ENCODE data around the gene MIPEP. TPM values are rescaled to one million over a fixed set of nuclear protein-coding genes. Genes with fewer than 3 reads are reported as not detected.
"Not testable (repeated sequence)": the region's sequence is repeated elsewhere in the genome, so short reads cannot be mapped to it uniquely, and the experiment has no call there.

MIPEP gene
- polyA plus RNA-seq, 2 of the 4 experiments (the other 2 are of a cell fraction): 21.6 to 32.8 TPM

DNA sequence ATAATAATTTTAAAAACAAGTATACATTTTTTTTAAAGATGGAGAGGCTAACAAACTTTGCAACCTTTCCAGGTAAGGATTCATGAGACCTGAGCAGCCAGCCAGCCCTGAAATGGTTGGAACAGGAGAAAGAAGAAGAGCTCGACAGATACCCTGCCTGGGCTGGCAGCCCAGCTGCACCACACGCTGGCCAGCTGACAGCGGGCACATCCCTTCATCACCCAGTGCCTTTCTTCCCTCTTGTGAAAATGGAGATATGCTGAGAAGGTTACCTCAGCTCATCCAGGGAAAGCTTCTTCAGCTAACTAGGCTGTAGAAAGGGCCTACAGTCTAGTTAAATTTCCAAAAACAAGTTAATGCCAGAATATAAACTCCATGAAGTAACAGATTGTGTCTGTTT lies 4.8 kb downstream of the MIPEP start:
- H3K4me2 ChIP-seq; H3K9me3 ChIP-seq; FAIRE-seq; H3K4me3 ChIP-seq; H3K27ac ChIP-seq; ATAC-seq; POLR2A ChIA-PET; H3K4me1 ChIP-seq; CTCF ChIA-PET; DNase-seq (ENCODE audit: low read depth in 1 of 2, low spot score in 1 of 2): not testable (repeated sequence)
- WGBS (ENCODE audit: missing lambda C conversion rate): 74% methylated on average over 3 of the region's 3 CpGs

DNA sequence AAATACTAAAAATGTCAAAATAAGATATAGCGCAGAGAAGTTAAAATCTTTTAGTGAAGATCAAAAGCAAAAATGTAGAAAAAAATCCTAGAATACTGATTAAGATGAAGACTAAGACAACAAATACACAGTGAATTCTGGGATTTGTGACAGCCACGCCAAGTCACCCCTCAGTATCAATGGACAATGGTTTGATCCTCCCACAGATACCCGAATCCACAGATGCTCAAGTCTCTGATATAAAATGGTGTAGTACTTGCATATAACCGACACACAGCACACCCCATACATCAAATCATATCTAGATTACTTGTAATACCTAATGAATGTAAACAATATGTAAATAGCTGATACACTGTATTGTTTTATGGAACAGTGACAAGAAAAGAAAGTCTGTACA lies 5.9 kb downstream of the MIPEP start:
- no peak for DNase-seq (ENCODE audit: low read depth in 1 of 2, low spot score in 1 of 2)
- no peak overlapping the region for H3K4me3 ChIP-seq
- no peaks in the 10 kb centered on the region for H3K9me3 ChIP-seq
- TF ChIP-seq, protein P1, sequence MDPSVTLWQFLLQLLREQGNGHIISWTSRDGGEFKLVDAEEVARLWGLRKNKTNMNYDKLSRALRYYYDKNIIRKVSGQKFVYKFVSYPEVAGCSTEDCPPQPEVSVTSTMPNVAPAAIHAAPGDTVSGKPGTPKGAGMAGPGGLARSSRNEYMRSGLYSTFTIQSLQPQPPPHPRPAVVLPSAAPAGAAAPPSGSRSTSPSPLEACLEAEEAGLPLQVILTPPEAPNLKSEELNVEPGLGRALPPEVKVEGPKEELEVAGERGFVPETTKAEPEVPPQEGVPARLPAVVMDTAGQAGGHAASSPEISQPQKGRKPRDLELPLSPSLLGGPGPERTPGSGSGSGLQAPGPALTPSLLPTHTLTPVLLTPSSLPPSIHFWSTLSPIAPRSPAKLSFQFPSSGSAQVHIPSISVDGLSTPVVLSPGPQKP (IDR thresholded peaks at IDR 0.05; ENCODE audit: low read depth, low read length): no peak
- TF ChIP-seq TFCP2L1 (CRISPR knock-in tag; IDR thresholded peaks at IDR 0.05) (no peak), FOSB (CRISPR knock-in tag; IDR thresholded peaks at IDR 0.05) (no peak), ESRRA (IDR thresholded peaks at IDR 0.05; ENCODE audit: borderline replicate concordance, low read length) (no peak), SMC3 (IDR thresholded peaks at IDR 0.05) (no peak), RNF2 (IDR thresholded peaks at IDR 0.05; ENCODE audit: borderline replicate concordance, low read depth) (no peak), MAFK (IDR thresholded peaks at IDR 0.05; ENCODE audit: partially characterized antibody) (no peak), PHF8 (IDR thresholded peaks at IDR 0.05; ENCODE audit: borderline replicate concordance, low read depth) (no peak), ZFP36 (IDR thresholded peaks at IDR 0.05; ENCODE audit: borderline replicate concordance, partially characterized antibody) (no peak), CBX2 (IDR thresholded peaks at IDR 0.05; ENCODE audit: borderline replicate concordance, low read depth) (no peak), JUN (IDR thresholded peaks at IDR 0.05) (no peak), NR3C1 (IDR thresholded peaks at IDR 0.05) (no peak)
- TF ChIP-seq, protein P2, sequence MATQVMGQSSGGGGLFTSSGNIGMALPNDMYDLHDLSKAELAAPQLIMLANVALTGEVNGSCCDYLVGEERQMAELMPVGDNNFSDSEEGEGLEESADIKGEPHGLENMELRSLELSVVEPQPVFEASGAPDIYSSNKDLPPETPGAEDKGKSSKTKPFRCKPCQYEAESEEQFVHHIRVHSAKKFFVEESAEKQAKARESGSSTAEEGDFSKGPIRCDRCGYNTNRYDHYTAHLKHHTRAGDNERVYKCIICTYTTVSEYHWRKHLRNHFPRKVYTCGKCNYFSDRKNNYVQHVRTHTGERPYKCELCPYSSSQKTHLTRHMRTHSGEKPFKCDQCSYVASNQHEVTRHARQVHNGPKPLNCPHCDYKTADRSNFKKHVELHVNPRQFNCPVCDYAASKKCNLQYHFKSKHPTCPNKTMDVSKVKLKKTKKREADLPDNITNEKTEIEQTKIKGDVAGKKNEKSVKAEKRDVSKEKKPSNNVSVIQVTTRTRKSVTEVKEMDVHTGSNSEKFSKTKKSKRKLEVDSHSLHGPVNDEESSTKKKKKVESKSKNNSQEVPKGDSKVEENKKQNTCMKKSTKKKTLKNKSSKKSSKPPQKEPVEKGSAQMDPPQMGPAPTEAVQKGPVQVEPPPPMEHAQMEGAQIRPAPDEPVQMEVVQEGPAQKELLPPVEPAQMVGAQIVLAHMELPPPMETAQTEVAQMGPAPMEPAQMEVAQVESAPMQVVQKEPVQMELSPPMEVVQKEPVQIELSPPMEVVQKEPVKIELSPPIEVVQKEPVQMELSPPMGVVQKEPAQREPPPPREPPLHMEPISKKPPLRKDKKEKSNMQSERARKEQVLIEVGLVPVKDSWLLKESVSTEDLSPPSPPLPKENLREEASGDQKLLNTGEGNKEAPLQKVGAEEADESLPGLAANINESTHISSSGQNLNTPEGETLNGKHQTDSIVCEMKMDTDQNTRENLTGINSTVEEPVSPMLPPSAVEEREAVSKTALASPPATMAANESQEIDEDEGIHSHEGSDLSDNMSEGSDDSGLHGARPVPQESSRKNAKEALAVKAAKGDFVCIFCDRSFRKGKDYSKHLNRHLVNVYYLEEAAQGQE (IDR thresholded peaks at IDR 0.05): no peak
- TF ChIP-seq, protein P3, sequence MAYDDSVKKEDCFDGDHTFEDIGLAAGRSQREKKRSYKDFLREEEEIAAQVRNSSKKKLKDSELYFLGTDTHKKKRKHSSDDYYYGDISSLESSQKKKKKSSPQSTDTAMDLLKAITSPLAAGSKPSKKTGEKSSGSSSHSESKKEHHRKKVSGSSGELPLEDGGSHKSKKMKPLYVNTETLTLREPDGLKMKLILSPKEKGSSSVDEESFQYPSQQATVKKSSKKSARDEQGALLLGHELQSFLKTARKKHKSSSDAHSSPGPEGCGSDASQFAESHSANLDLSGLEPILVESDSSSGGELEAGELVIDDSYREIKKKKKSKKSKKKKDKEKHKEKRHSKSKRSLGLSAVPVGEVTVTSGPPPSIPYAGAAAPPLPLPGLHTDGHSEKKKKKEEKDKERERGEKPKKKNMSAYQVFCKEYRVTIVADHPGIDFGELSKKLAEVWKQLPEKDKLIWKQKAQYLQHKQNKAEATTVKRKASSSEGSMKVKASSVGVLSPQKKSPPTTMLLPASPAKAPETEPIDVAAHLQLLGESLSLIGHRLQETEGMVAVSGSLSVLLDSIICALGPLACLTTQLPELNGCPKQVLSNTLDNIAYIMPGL (CRISPR knock-in tag; IDR thresholded peaks at IDR 0.05; ENCODE audit: borderline replicate concordance): no peak
- TF ChIP-seq, protein P4, sequence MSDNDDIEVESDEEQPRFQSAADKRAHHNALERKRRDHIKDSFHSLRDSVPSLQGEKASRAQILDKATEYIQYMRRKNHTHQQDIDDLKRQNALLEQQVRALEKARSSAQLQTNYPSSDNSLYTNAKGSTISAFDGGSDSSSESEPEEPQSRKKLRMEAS (IDR thresholded peaks at IDR 0.05): no peak
- H3K4me2 ChIP-seq: no peak overlapping the region
- ChIA-PET CTCF (no interaction called here), POLR2A (no interaction called here)
- FAIRE-seq: no peak
- peaks cover 6% of the 10 kb centered on the region; the same call in 2 of the 3 replicates for H3K4me1 ChIP-seq
- ATAC-seq: no peak
- H3K27ac ChIP-seq: no peak overlapping the region
- 91% methylated on average over 4 of the region's 4 CpGs for WGBS (ENCODE audit: missing lambda C conversion rate)

DNA sequence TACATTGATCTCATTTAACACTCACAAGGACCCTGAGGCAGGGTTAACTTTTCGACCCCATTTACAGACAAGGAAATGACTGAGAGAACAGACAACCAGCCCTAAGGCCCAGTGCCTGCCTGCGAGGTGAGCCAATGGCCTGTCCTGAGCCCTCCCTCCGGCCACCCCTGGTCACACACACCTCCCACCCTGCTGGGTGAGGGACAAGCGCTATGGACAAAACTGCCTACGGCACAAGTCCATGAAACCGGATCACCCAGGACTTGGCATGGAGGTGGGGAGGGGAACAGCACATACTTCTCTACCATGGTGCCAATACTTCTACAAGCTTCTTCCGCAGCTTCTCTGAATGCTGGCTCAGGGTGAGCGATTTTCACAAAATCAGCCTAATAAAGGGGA lies 7.8 kb downstream of the MIPEP start:
- DNase-seq (ENCODE audit: low read depth in 1 of 2, low spot score in 1 of 2); H3K4me2 ChIP-seq; POLR2A ChIA-PET; ATAC-seq; H3K4me3 ChIP-seq; FAIRE-seq; H3K27ac ChIP-seq; H3K4me1 ChIP-seq; H3K9me3 ChIP-seq: not testable (repeated sequence)
- CTCF ChIA-PET: interaction anchor here (1.2 to 1.4 kb wide), 2 partner anchors 173 to 414 kb away, joined by 3 to 4 read pairs; no protein-coding TSS in a partner anchor
- 92% methylated on average over 5 of the region's 8 CpGs for WGBS (ENCODE audit: missing lambda C conversion rate)

DNA sequence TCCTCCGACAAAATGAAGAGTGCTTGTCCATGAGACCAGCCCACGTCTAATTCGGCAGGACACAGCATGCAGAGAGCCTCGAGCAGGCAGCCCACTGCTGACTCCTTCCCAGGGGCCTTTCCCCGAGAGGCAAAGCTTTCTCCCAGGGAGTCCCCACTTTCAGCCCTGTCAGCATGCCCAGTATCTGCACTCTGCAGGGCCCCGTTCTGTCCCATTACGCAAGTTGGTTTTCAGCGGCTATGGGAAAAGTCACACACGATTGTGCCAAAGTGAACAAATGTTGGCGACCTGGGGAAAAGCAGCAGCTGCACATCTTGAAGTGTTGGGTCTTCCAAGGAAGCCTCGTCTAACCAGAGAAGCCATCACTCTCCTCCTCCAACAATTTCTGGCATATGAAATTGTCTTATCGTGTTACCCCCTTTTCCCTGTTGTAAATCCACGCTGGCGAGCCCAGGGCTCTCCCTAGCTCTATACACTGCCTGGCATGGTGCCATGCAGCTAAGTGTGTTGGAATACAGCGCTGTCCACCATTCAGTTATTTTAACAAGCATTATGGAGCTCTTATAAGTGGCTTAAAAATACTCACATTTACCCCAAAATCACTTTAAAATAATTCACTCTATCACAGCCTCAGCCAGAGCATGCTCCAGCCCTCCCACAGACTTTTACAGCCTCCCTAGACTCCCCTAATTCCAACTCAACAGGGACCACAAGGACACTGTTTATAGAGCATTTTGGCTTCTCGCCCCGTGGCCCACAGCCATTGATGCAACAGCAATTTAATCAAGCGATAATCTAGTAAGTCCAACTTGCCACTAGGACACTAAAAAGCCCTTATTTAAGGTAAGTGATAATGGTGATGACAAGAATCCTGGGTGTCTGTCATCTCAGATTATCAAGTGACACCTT lies 8.5 kb downstream of the MIPEP start:
- H3K4me2 ChIP-seq; H3K4me3 ChIP-seq; DNase-seq (ENCODE audit: low read depth in 1 of 2, low spot score in 1 of 2); H3K27ac ChIP-seq; POLR2A ChIA-PET; FAIRE-seq; H3K4me1 ChIP-seq; ATAC-seq; H3K9me3 ChIP-seq: not testable (repeated sequence)
- 94% methylated on average over 12 of the region's 18 CpGs for WGBS (ENCODE audit: missing lambda C conversion rate)
- CTCF ChIA-PET: interaction anchor here (1.4 kb wide), 1 partner anchor 173 kb away, joined by 4 read pairs; no protein-coding TSS in a partner anchor
